Fibroblast of peridontal ligament (primary cell): ENCODE measurements around the gene GALNT2.

Experiments used
- DNase-seq: peaks from one replicate; pipeline ENCODE4 v3.0.0-alpha.2; 2010; ENCODE audit errors: extremely low read depth

Gene GALNT2

DNA sequence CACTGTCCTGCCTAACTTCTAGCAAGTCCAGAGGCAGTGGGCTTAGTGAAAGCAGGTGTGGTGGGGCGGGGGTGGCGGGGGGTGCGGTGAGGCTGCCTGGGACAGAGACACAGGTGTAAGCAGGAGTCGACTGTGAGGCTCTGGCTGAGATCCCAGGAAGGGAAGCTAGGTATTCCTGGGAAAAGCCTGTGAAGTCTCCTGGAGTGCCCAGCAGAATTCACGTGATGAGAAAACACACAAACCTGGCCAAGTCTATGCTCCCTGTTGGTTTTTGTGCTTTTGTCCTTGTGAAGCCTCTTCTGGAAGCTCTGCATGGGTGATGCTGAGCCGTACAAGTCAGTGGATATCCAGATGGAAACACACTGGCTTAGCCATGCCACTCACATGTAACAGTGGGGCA is 5.3 kb downstream of the GALNT2 start:
- no peak for DNase-seq

DNA sequence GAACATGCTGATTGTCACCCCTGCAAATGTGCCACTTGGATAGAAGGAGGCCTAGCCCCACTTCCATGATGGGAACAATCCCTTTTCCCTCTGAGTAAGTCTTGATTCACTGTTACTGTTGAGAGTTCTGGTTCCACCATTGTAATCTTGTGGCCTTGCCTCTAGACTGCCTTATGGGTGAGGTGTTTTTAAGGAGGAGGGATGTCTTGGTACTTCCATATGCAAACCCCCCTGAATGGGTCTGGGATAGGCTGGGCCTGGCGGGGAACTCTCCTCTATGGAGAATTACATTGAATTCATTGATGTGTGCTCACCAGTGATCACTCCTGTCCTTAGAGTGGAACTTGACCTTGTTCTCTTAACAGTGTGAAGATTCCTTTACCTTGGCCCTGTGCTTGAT is 5.8 kb downstream of the GALNT2 start:
- no peak for DNase-seq

DNA sequence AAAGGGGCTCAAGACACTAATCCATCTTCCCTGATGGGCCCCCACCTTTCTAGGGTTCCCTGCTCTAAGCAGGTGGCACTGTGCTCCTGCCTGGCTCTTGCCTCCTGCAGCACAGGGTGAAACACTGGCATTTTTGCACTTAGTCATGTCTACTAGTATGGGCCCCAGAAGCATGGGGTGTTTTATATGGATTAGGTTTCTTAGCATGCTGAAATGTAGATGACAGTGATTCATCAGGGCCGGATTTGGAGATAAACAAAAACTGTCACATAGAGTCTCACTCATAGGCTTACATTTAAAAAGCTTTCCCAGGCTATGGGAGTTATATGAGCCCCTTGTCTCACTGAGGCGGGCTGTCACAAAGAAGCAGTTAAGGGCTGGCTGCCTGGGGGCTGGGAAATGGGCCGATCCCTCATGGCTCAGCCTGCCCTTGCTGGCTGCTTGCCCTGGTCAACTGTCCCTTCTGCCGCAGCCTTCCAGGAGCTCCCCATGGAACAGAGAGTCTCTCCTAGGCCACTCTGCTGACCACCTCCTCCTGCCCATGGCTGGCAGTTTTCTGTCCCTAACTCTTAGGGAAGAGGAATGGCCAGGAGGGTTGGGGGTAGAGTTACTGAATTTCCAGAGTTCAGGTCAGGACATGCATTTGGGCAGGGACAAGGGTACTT is 6.5 kb downstream of the GALNT2 start:
- peak; percentile 82 for DNase-seq

DNA sequence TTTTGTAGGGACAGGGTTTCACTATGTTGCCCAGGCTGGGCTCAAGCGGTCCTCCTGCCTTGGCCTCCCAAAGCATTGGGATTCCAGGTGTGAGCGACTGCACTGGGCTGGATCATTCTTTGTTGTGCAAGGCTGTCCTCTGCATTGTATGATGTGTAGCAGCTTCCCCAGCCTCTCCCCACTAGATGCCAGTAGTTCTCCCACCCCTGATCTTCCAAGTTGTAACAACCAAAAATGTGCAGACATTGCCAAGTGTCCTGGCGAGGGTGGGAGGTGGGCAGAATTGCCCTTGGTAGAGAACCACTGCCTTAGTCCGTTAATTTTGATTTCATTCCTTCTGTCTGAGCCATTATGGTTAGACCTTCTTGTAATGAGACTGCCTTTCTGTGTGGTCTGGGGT is 7.2 kb downstream of the GALNT2 start:
- no peak for DNase-seq

DNA sequence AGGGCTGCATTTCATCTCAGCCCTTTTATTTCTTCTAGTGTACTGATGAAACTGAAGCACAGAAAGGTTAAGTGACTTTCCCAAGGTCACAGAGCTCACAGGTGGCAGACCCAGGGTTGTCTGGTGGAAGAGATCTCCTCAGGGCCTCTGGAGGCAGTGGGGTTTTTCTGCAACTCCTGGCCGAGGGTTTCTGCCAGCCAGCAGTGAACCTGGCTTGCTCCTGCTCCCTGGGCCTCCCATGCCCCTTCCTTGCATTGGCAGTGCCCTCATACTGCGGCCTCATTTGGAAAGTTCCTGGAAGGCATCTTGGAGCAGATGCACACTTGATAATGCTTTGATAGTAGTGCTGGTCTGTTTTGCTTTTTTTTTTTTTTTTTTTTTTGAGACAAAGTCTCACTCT is 7.7 kb downstream of the GALNT2 start:
- no peak for DNase-seq

DNA sequence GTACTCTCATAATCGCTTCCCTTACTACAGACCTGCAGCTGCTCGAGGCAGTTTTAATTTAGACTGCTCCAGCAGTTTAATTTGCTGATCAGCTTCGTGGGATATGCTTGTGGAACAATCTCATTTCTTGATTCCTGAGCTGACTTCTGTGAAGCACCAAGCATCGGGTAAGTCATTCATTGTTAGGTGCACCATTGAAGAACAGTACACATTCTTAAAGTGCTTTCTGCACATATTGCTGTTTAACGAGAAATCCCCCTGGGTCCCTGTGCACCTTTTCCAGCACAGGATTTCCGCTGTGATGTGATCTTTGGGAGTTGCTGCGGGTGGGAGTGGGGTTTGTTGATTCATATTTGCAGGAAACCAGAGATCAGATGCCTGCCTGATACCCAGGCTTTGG is 9.1 kb downstream of the GALNT2 start:
- no peak for DNase-seq

DNA sequence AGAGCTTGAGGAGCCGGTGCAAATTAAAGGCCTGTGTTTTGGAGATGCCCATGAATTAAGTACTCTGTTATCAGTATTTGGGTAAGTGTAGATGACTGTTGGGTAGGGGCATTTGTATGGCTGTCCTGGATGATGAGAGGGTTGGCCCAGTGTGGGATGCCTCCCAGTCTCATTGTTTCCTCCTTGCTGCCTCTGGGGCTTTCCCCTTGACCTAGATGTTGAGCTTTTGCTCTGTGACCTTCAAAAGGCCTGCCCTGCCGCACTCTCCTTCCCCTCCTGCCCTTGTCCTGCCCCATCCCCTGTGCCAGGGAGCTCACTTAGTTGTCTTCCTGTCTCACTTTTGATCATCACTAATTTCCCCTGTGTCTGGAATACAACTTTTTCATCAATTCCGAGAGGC is 10.0 kb downstream of the GALNT2 start:
- no peak for DNase-seq

DNA sequence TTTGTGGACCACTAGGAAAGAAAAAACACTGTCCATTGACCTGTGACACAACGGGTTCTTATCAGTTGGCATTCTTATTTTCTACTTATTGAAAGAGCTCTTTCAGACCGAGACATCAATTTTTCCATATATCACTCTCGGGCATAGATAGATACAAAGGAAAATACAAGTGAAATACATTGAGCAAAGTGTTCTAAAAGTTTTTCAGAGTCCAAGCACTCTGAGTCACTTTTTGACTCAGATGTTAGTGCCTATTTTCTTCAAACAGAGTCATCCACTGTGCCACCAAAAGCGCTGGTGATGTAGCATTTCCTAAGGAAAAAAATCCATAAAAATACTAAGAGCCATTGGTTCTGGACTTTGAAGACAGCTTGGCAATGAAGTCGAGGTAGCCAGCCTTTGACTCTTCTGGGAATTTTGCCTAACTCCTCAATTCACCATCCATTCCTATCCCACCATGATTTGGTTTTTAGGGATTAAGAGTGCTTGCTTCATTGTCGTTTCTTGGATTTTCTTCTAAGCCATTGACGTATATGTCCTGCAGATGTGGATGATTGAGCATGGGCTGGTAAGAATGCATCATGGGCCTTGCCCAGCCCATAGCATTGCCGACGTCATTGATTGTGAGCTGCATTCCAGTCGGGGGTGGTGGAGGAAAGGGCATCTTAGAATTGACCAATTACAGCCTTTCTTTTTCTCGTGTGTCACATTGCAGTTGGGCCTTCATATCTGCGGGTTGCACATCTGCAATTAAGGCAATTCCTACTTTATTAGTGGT is 10.6 kb downstream of the GALNT2 start:
- peak; percentile 40 for DNase-seq

DNA sequence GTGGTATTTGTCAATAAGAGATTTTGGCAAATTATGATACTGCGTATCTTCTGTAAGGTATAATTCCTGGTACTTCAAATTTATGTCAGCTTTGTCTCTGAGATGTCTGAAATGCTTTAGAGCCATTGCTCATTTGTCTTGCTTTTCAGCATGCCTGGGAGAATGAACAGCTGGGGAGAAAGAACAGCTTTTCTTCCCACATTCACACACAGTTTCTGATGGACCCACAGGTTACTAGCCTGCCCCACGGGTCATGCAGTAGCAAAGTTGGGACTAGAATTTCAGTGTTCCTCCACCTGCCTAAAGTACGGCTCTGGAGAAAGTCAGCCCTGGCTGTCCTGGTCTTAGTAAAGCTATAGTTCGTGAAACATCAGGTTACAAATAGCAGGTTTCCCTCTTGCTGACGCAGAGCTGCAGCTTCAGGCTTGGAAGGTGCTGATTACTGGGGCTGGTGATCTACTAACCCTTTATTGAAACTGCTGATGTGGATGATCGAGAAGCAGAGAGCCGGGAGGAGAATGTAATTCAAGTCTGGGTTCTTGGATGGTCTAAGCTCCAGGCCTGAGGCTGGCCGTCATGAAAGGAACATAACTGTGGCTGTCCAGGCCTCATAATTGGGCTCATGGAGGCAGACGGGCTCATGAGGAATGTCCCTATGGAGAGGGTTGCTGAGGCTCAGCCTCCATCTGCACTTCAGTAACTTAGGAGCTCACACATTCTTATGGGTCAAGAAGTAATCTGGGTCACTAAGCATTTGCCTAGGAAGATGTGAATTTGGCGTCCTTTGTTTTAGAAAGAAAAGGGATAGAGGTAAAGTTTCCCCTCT is 12.4 kb downstream of the GALNT2 start:
- no peak for DNase-seq

DNA sequence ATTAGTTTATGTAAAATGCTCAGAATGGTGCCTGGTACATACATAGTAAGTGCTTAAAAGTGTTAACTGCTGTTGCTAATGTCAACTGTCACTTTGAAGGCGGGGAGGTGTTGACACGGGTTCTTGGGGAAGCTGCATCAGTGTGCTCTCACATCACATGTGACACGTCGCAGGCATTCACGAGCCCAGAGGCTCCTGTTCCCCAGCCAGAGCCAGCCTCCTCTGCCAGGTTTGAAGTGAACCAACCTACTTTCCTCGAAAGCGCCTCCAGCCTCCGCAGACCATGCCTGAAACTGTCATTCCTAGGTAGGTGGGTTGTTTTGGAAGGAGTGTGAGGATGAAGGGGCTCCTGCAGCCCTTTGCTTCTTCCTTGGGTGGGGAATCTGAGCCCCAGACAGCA is 13.8 kb downstream of the GALNT2 start:
- no peak for DNase-seq

DNA sequence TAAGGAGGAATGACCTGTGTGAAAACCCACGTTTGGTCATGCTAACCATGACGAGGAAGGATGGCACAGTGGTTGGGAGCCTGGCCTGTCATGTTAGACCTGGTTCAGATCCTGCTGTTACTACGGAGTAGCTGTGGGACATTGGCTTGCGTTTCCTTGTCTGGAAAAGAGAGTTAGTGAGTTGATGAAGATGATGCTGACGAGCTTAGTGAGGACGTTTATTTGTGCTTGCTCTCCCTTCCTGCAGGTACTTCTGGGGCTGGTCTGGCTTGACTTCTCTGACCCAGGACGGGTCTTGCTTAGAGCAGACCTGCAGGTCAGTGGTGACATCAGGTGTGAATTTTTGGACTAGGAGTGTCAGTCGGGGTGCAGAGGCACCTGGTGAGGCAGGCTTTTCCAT is 14.7 kb downstream of the GALNT2 start:
- DNase-seq = no peak

DNA sequence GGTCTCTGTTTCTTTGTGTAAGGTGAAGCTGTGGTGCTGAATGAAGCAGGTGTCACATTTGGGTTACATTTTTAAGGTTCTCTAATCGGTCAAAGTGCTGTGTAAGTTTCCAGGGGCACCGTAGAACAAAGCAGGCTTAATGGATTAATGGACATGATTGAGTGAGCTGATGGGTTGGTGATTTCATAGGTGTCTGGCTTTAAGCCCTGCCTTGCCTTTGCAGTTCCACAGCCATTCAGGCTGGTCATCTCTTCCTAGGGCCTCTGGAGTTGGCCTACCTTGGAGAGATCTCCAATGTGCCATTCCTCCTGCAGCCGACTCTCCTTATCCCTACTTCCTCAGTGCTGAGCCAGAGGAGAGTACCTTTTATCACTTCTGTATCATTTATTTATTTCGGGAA is 15.2 kb downstream of the GALNT2 start:
- no peak for DNase-seq

DNA sequence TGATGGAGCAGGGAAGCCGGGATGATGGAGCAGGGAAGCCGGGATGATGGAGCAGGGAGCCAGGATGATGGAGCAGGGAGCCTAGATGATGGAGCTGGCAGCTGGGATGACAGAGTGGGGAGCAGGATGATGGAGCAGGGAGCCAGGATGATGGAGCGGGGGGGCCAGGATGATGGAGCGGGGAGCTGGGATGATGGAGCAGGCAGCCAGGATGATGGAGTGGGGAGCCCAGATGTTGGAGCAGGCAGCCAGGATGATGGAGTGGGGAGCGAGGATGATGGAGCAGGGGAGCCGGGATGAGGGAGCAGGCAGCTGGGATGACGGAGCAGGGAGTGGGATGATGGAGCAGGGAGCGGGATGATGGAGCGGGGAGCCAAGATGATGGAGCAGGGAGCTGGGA is 16.0 kb downstream of the GALNT2 start:
- DNase-seq = no peak

DNA sequence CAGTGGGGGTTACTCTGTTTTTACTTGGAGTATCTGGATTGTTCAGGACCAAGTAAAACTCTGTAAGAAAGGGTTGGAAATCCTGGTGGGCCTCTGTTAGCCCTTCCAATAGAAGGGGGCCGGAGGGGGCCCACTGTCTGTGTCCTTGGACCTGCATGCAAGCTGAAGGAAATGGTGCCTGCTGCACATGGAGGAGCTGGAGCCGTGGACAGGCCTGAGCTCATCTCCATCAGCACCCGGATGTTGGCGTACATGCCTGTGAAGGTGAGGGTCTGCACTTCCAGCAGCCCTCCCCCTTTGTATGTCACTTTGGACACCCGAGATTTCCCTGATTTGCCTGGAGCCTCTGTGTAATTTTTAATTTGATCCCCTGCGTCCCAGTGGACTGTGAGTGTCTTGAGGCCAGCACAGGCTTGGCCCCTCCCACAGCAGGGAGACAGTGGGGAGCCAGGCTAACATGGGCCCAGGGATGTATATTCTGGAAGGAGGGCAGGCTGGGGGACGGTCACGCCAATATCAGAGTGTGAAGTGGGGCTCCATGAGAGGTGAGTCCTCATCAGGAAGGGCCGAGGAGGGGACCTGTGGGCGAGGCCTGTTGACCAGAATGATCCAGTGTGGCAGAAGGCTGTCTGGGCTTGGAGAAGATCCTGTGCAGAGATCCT is 16.8 kb downstream of the GALNT2 start:
- no peak for DNase-seq

DNA sequence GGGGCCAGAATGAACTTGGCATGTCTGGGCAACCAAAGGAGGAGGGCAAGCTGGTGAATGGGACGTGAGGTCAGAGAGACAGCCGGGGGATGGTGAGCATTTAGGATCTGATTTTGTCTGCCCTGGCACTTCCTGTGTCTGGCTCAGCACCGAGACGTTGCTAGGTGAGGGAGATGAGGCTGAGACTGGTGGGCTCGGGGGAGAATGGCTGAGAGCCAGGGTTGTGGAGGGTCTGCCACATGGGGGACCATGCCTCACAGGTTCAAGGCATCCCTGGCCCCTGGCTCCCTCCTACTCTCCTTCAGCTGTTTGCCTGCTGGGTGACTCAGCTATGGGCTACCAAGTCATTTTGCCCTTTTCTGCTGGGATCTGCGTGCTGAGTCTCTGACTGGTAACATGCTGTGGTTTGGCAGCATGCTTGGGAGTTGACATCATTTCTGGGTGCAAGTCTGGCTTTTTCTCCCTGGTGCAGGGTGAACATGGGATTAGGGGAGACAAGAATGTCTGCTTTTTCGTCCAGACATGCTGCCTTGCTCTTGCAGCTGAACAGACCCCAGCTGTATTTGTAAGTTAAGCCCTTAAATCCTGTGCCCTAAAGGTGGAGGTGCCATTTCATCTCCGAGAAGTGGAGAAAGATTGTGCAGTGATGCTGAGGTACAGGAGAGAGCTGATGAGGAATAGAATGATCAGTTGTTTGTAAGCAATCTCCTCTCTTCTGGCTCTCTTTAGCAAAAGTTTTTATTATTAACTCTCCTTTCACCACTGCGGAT is 17.6 kb downstream of the GALNT2 start:
- peak; percentile 98 for DNase-seq

DNA sequence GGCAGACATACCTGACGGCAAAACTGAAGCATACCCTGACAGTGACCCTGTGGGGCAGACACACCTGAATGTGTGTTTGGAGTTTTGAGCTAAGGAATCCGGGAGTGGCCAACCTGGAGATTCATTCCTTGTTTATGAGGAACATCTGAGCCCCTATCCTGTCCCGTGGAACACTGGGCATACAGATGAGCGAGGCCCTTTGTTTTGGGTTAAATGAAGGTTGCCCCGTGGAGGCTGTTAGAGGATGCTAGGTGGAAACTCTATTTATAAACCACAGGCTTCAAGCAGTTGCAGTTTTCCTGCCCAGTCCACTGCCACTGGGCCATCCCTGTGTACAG is 18.1 kb downstream of the GALNT2 start:
- DNase-seq = no peak

DNA sequence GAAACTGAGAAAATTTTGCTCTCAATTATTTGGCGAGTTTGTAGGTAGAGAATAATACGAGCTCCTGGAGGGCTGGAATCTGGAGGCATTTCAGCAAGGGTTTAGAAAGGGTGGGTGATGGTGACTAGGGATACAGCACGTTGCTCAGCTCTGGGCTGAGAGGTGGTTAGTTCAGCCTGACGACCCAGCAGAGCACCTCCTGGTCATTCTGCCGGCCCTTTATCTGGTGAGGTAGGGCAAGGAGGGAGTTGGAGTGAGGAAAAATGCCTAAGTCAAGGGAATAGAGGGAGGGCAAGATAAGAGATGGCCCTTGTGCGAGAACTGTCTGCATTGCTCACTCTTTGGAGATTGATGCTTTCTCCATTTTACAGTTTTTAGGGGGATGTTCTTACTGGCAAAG is 19.1 kb downstream of the GALNT2 start:
- DNase-seq = no peak

DNA sequence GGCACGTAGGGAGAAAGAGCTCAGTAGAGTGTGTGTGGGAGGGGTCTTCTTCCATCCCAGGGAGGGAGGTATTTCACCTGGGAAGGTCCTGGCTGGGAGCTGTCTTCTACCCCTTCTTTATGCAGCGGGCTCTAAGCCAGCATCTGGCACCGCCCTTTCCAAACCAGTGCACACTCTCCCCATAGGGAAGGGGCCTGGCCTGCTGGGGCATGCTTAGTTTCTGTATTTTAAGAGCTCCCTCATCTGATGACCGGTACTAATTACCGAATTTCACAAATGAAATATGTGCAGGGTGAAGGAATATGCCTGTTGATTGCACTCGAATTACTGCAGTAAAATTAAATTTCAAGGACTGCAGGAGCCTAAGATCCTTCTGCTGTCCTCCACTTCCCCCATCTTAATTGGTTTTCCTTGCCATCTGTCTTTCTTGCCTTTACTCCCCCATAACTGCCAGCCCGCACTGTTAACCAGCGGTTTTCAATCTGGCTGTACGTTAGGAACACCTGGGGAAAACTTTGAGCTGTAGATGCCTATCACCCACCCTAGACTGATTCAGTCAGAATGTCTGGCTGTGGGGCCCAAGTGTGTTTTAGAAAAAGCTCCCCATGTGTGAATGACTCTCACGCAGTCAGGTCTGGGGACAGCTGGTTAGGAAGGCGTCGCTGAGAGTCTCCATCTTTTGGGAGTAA is 20.1 kb downstream of the GALNT2 start:
- no peak for DNase-seq

DNA sequence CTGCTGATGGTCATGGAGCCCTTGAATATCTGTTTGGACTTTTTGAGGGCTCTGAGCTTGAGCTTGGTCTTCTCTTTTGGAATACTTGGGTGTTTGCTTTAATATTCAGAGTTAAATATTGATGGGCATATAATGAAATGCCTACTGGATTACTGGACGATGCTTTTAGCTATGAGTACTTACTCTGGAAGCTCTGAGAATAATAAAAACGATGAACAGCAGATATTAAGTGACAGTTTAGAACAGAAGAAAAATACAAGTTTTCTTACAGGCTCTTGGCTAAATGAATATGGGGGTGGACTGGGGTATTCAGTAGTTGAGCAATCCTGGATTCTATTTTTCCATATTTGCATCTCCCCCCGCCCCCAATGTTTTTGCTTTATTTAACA is 20.7 kb downstream of the GALNT2 start:
- no peak for DNase-seq

DNA sequence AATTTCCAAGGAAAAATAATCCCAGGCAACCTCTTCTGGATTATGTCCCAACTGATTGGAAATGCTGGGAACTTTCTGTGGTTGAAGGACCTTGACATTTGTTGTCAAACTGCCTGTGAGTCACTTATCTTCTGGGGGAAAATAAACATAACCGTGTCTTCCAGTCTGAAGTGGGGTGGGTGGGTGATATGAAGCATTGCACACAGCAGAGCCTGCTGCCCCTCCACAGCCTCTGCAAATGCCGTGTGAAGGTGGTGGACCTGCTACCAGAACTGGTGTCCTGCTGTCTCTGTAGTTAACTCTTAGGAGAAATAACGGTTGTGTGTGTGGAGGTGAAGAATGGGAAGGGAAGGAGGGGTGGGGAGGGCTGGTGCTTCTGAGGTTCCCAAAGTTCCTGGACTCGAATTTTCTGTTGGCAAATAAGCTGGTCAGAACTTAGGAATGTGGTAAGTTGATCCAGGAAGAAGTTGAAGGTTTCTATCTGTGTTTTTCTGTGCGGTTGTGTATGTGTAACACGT is 23.2 kb downstream of the GALNT2 start:
- peak; percentile 77 for DNase-seq
